HG03045 (cell line): ENCODE measurements around the gene SMCO3.

Experiments
- ATAC-seq: cut with Tn5 transposase; IDR thresholded peaks from one replicate; pipeline ENCODE4 v1.9.1; 2021; ENCODE audit warnings: mild to moderate bottlenecking, moderate library complexity; ENCODE audit not compliant: unreplicated experiment

The SMCO3 gene

GRCh38 chr12:14828892-14829291 lies 14.9 kb upstream of the SMCO3 start:
- peak; percentile 55 for ATAC-seq

- ATAC-seq: no peak
These were observed 13.1 kb upstream of the SMCO3 start for GRCh38 chr12:14827043-14827442.

- ATAC-seq: no peak
These were observed 12.5 kb upstream of the SMCO3 start for GRCh38 chr12:14826491-14826890.

GRCh38 chr12:14825256-14825655 lies 11.3 kb upstream of the SMCO3 start:
- no peak for ATAC-seq

- ATAC-seq: no peak
These were observed 10.1 kb upstream of the SMCO3 start for GRCh38 chr12:14824012-14824634.

- no peak for ATAC-seq
These were observed 2.5 kb downstream of the SMCO3 start for GRCh38 chr12:14811486-14811885.

GRCh38 chr12:14810953-14811483 lies 3.0 kb downstream of the SMCO3 start:
- no peak for ATAC-seq

- no peak for ATAC-seq
These were observed 3.6 kb downstream of the SMCO3 start for GRCh38 chr12:14810167-14810952.

- ATAC-seq: peak; percentile 19
These were observed 10.2 kb downstream of the SMCO3 start for GRCh38 chr12:14803830-14804160.

GRCh38 chr12:14803011-14803829 lies 10.8 kb downstream of the SMCO3 start, which contains the start of the genes C12orf60 and WBP11:
Gene C12orf60, plus strand, starts transcription at chr12:14803670. Its CDS starts 19,266 bp downstream, at chr12:14822936.
Gene WBP11, minus strand, starts transcription at chr12:14803478. Its CDS starts 2,095 bp downstream, at chr12:14801383.
- peak; percentile 100 for ATAC-seq

- no peak for ATAC-seq
These were observed 11.3 kb downstream of the SMCO3 start for GRCh38 chr12:14802721-14803010.

GRCh38 chr12:14802247-14802646 lies 11.7 kb downstream of the SMCO3 start:
- ATAC-seq: no peak

GRCh38 chr12:14795028-14795448 lies 18.9 kb downstream of the SMCO3 start:
- ATAC-seq: no peak

- no peak for ATAC-seq
These were observed 28.4 kb downstream of the SMCO3 start for GRCh38 chr12:14785568-14785967.

GRCh38 chr12:14784471-14784870 lies 29.5 kb downstream of the SMCO3 start:
- ATAC-seq: no peak

- no peak for ATAC-seq
These were observed 31.2 kb downstream of the SMCO3 start for GRCh38 chr12:14782756-14783155.

GRCh38 chr12:14781563-14781962 lies 32.4 kb downstream of the SMCO3 start:
- no peak for ATAC-seq

- ATAC-seq: no peak
These were observed 33.1 kb downstream of the SMCO3 start for GRCh38 chr12:14780859-14781258.

- ATAC-seq: no peak
These were observed 34.1 kb downstream of the SMCO3 start for GRCh38 chr12:14779834-14780233.

GRCh38 chr12:14777271-14777670 lies 36.7 kb downstream of the SMCO3 start:
- ATAC-seq: no peak

- ATAC-seq: no peak
These were observed 37.6 kb downstream of the SMCO3 start for GRCh38 chr12:14776236-14776961.
